K562 (cell line): ENCODE measurements around the gene GUCY2C.

Experiments
- ATF7 ChIP-seq: fragments of 450-650 bp; IDR thresholded peaks from 2 replicates; pipeline ENCODE4 v1.7.1; 2014; ENCODE audit warnings: mild to moderate bottlenecking, moderate library complexity
- CBX5 ChIP-seq: IDR thresholded peaks from 2 replicates; pipeline ENCODE4 v1.6.1; 2014; ENCODE audit warnings: low read depth, borderline replicate concordance
- CHCHD3 ChIP-seq: fragments of 250-450 bp; sonication (Bioruptor Pico); IDR thresholded peaks from 2 replicates; pipeline ENCODE4 v2.1.2; 2022; ENCODE audit warnings: mild to moderate bottlenecking
- FOXA1 ChIP-seq: fragments of 450-650 bp; IDR thresholded peaks from 2 replicates; pipeline ENCODE4 v1.6.1; 2016; ENCODE audit warnings: mild to moderate bottlenecking, borderline replicate concordance
- GABPB1 ChIP-seq: sonication (generic); formaldehyde crosslinking; IDR thresholded peaks from 2 replicates; pipeline ENCODE4 v1.8.0; 2022; ENCODE audit warnings: mild to moderate bottlenecking, missing genetic modification reagents
- HDGF ChIP-seq: fragments of 450-650 bp; IDR thresholded peaks from 2 replicates; pipeline ENCODE4 v1.6.1; 2016
- MEF2A ChIP-seq: IDR thresholded peaks from 2 replicates; pipeline ENCODE4 v1.6.1; 2011; ENCODE audit warnings: low read depth, mild to moderate bottlenecking, low read length, moderate library complexity; ENCODE audit not compliant: control insufficient read depth
- POLR2A ChIP-seq: fragments of 450-650 bp; conservative IDR thresholded peaks from 2 replicates; pipeline ENCODE4 v1.6.1; 2016
- ZBED1 ChIP-seq: IDR thresholded peaks from 2 replicates; pipeline ENCODE4 v1.6.1; 2014
- ZNF133 ChIP-seq: fragments of 250-450 bp; sonication (Bioruptor Pico); IDR thresholded peaks from 2 replicates; pipeline ENCODE4 v1.4.0; 2020; ENCODE audit warnings: mild to moderate bottlenecking
- ZNF184 ChIP-seq: sonication (generic); formaldehyde crosslinking; IDR thresholded peaks from 2 replicates; pipeline ENCODE4 v1.5.0; 2020; ENCODE audit warnings: missing genetic modification reagents
- ZNF263 ChIP-seq: sonication (generic); formaldehyde crosslinking; IDR thresholded peaks from 2 replicates; pipeline ENCODE4 v1.8.0; 2022; ENCODE audit warnings: mild to moderate bottlenecking, missing genetic modification reagents, borderline replicate concordance

GRCh38 chr12:14614704-14615121, 81.7 kb downstream of the GUCY2C start:
- TF ChIP-seq POLR2A (no peak), CHCHD3 (CRISPR knock-in tag) (no peak), ZNF133 (no peak), MEF2A (no peak), GABPB1 (no peak), ZBED1 (no peak), ZNF263 (CRISPR knock-in tag) (no peak), ZNF184 (no peak), CBX5 (no peak), FOXA1 (no peak), HDGF (no peak), ATF7 (no peak)
